Esophagus squamous epithelium (tissue), 4 donors: Measurements from ENCODE around the gene MICAL2.

Source experiments
- CTCF ChIP-seq, 6 experiments: fragments of 450-650 bp in 4 of 6; fragments of 200-600 bp in 2 of 6; sonication (generic) in 2 of 6; IDR thresholded peaks; one replicate each; pipeline ENCODE4 v1.5.1; 2016 to 2019; ENCODE audit warnings: antibody characterized with exemption in 6 of 6, mild to moderate bottlenecking in 4 of 6, moderate library complexity in 4 of 6
- POLR2A ChIP-seq, 4 donors: fragments of 450-650 bp; IDR thresholded peaks; one replicate each; pipeline ENCODE4 v1.6.1; 2017; ENCODE audit warnings: antibody characterized with exemption in 4 of 4, mild to moderate bottlenecking in 4 of 4, moderate library complexity in 3 of 4

DNA sequence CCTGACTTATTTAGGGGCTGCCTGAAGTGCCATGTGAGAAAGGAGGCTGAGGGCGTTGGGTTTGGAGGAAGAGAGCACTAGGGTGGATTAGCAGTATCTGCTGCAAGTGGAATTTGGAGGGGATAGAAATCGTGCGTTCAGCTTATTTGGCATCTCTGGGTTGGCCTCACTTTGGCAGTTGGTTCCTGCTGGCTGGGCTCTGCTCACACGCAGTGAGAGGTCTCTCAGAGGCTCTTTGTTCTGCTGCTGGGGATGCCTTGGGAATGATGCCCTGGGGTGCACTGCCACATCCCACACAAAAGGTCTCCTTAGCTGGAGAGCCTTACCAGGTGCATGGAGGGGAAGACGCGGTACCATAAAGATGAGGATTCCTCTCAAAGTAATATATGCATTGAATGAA is 17.7 kb upstream of the MICAL2 start:
- no peak for TF ChIP-seq POLR2A (IDR thresholded peaks at IDR 0.05)
- TF ChIP-seq CTCF (IDR thresholded peaks at IDR 0.05): no peak
